KBM-7 (cell line): ENCODE data around the gene TLR6.

ENCODE experiments used
- DNase-seq: peaks from one replicate; pipeline ENCODE4 v3.0.0-alpha.2; 2015
- in situ Hi-C: fragments of 300-500 bp; cut with MboI; formaldehyde crosslinking; loops from 2 replicates; pipeline ENCODE4 v1.14.3; 2020; ENCODE audit warnings: low sequenced_read_pairs, low pct_unique_long_range_greater_than_20kb, mixed read lengths

The TLR6 gene

GRCh38 chr4:38869511-38869910, 12.9 kb upstream of the TLR6 start:
- DNase-seq = no peak
- in situ Hi-C loops = loop anchor here (25.0 kb wide), 1 partner anchor 107 kb away; no protein-coding TSS in a partner anchor

- in situ Hi-C loops = loop anchor here (25.0 kb wide), 1 partner anchor 106 kb away; no protein-coding TSS in a partner anchor
- no peak for DNase-seq
Observed at GRCh38 chr4:38868059-38868960, 11.7 kb upstream of the TLR6 start.

- in situ Hi-C loops = loop anchor here (25.0 kb wide), 1 partner anchor 105 kb away; no protein-coding TSS in a partner anchor
- no peak for DNase-seq
Observed at GRCh38 chr4:38867478-38868058, 11.0 kb upstream of the TLR6 start, which contains the start of gene FAM114A1. Gene FAM114A1, plus strand, starts transcription at chr4:38867806. Its CDS starts 10,273 bp downstream, at chr4:38878079.

- in situ Hi-C loops = loop anchor here (25.0 kb wide), 1 partner anchor 105 kb away; no protein-coding TSS in a partner anchor
- DNase-seq = no peak
Observed at GRCh38 chr4:38866973-38867477, 10.4 kb upstream of the TLR6 start.

- DNase-seq = no peak
- in situ Hi-C loops = loop anchor here (25.0 kb wide), 1 partner anchor 103 kb away; no protein-coding TSS in a partner anchor
Observed at GRCh38 chr4:38865445-38865844, 8.8 kb upstream of the TLR6 start.

- DNase-seq = no peak
- in situ Hi-C loops = loop anchor here (25.0 kb wide), 1 partner anchor 99 kb away; no protein-coding TSS in a partner anchor
Observed at GRCh38 chr4:38861791-38862190, 5.2 kb upstream of the TLR6 start.

- peak; percentile 69 for DNase-seq
- in situ Hi-C loops = loop anchor here (25.0 kb wide), 1 partner anchor 99 kb away; no protein-coding TSS in a partner anchor
Observed at GRCh38 chr4:38860788-38861424, 4.3 kb upstream of the TLR6 start.

- in situ Hi-C loops = loop anchor here (25.0 kb wide), 1 partner anchor 97 kb away; no protein-coding TSS in a partner anchor
Observed at GRCh38 chr4:38859501-38859900, 2.9 kb upstream of the TLR6 start.

GRCh38 chr4:38858097-38858420, 1.4 kb upstream of the TLR6 start:
- in situ Hi-C loops = loop anchor here (25.0 kb wide), 1 partner anchor 96 kb away; no protein-coding TSS in a partner anchor
- no peak for DNase-seq

More at GRCh38 chr4:38859501-38859900, 2.9 kb upstream of the TLR6 start:
- no peak for DNase-seq

- DNase-seq = peak; percentile 87
- in situ Hi-C loops = loop anchor here (25.0 kb wide), 1 partner anchor 95 kb away; no protein-coding TSS in a partner anchor
Observed at GRCh38 chr4:38857354-38858096, 908 bp upstream of the TLR6 start.

GRCh38 chr4:38856046-38856445, 571 bp downstream of the TLR6 start:
- in situ Hi-C loops = loop anchor here (25.0 kb wide), 1 partner anchor 94 kb away; no protein-coding TSS in a partner anchor
- DNase-seq = peak; percentile 64

GRCh38 chr4:38855466-38855865, 1.2 kb downstream of the TLR6 start:
- in situ Hi-C loops = loop anchor here (25.0 kb wide), 1 partner anchor 93 kb away; no protein-coding TSS in a partner anchor
- peak; percentile 17 for DNase-seq

GRCh38 chr4:38846015-38846414, 10.6 kb downstream of the TLR6 start:
- no peak for DNase-seq
- in situ Hi-C loops = no loop called here

- DNase-seq = no peak
- in situ Hi-C loops = no loop called here
Observed at GRCh38 chr4:38842994-38843393, 13.6 kb downstream of the TLR6 start.

GRCh38 chr4:38837849-38838248, 18.8 kb downstream of the TLR6 start:
- peak; percentile 69 for DNase-seq
- in situ Hi-C loops = no loop called here

- in situ Hi-C loops = no loop called here
- no peak for DNase-seq
Observed at GRCh38 chr4:38837334-38837733, 19.3 kb downstream of the TLR6 start.

GRCh38 chr4:38834570-38834969, 22.0 kb downstream of the TLR6 start:
- in situ Hi-C loops = no loop called here
- DNase-seq = no peak
